Measurements from ENCODE around the gene MTTP. TPM values are rescaled to one million over a fixed set of nuclear protein-coding genes. Genes with fewer than 3 reads are reported as not detected.

MTTP gene
- total RNA-seq, 1 donor from 2014 or later, result not detected

- no peak overlapping the region for H3K4me3 Mint-ChIP-seq (ENCODE audit: unreplicated experiment)
- peaks cover 11% of the 10 kb centered on the region for H3K27me3 Mint-ChIP-seq (ENCODE audit: low read depth)
- no peaks in the 10 kb centered on the region for H3K36me3 Mint-ChIP-seq (ENCODE audit: low read depth)
- H3K9me3 Mint-ChIP-seq (ENCODE audit: low read depth), result no peaks in the 10 kb centered on the region
- no peaks in the 10 kb centered on the region for H3K4me1 Mint-ChIP-seq (ENCODE audit: low read depth)
- no peak for DNase-seq (ENCODE audit: low spot score)
- TF ChIP-seq CTCF (IDR thresholded peaks at IDR 0.05), result no peak
- H3K27ac Mint-ChIP-seq (ENCODE audit: unreplicated experiment), result no peak overlapping the region
Measured at GRCh38 chr4:99637174-99637573, 62.5 kb downstream of the MTTP start.

DNA sequence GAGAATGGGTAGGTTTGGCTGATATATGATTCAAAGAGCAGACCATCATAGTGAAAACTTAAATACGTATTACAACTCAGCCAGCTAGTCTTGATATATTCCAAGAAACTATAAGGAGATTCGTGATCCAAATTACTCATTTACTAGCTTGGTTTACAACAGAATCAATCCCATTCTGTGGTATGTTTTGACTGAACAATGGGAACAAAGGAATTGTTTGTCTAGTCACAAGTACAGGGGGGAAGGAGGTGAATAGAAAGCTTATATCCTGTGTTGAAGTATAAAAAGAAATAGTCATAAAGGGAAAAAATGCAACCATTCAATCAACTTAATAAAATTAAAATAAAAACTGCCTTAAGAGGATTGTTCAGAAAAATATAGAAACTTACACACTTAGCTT, 66.1 kb downstream of the MTTP start:
- H3K27ac Mint-ChIP-seq (ENCODE audit: unreplicated experiment), result no peak overlapping the region
- no peak for DNase-seq (ENCODE audit: low spot score)
- no peaks in the 10 kb centered on the region for H3K9me3 Mint-ChIP-seq (ENCODE audit: low read depth)
- TF ChIP-seq CTCF (IDR thresholded peaks at IDR 0.05), result no peak
- no peaks in the 10 kb centered on the region for H3K36me3 Mint-ChIP-seq (ENCODE audit: low read depth)
- H3K4me1 Mint-ChIP-seq (ENCODE audit: low read depth), result no peaks in the 10 kb centered on the region
- peaks cover 14% of the 10 kb centered on the region for H3K27me3 Mint-ChIP-seq (ENCODE audit: low read depth)
- H3K4me3 Mint-ChIP-seq (ENCODE audit: unreplicated experiment), result no peak overlapping the region

- H3K27ac Mint-ChIP-seq (ENCODE audit: unreplicated experiment), result no peak overlapping the region
- H3K9me3 Mint-ChIP-seq (ENCODE audit: low read depth), result no peaks in the 10 kb centered on the region
- no peak overlapping the region for H3K4me3 Mint-ChIP-seq (ENCODE audit: unreplicated experiment)
- peaks cover 19% of the 10 kb centered on the region for H3K27me3 Mint-ChIP-seq (ENCODE audit: low read depth)
- no peak for TF ChIP-seq CTCF (IDR thresholded peaks at IDR 0.05)
- H3K4me1 Mint-ChIP-seq (ENCODE audit: low read depth), result no peaks in the 10 kb centered on the region
- H3K36me3 Mint-ChIP-seq (ENCODE audit: low read depth), result no peaks in the 10 kb centered on the region
- no peak for DNase-seq (ENCODE audit: low spot score)
Measured at GRCh38 chr4:99642725-99643489, 68.3 kb downstream of the MTTP start.

DNA sequence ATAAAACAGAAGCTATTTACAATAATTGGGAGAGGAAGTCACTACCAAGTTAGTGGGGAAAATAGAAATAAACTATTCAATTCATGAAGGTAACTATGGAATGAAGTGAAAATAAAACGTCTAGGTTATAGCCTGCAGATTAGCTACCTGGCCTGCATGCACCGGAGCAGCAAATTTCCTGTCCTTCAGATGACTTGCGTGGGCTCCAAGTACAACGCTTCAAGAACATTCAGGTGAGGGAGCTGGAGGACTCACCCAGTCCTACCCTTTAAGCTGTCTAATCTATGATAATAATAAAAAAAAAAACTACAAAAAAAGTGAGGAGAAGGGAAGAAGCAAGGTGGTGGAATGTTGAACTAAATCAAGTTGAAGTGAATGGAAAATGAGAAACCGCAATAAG, 69.8 kb downstream of the MTTP start:
- no peak for DNase-seq (ENCODE audit: low spot score)
- H3K27ac Mint-ChIP-seq (ENCODE audit: unreplicated experiment), result no peak overlapping the region
- H3K4me3 Mint-ChIP-seq (ENCODE audit: unreplicated experiment), result no peak overlapping the region
- H3K4me1 Mint-ChIP-seq (ENCODE audit: low read depth), result no peaks in the 10 kb centered on the region
- H3K36me3 Mint-ChIP-seq (ENCODE audit: low read depth), result no peaks in the 10 kb centered on the region
- no peaks in the 10 kb centered on the region for H3K9me3 Mint-ChIP-seq (ENCODE audit: low read depth)
- peaks cover 25% of the 10 kb centered on the region for H3K27me3 Mint-ChIP-seq (ENCODE audit: low read depth)
- no peak for TF ChIP-seq CTCF (IDR thresholded peaks at IDR 0.05)

DNA sequence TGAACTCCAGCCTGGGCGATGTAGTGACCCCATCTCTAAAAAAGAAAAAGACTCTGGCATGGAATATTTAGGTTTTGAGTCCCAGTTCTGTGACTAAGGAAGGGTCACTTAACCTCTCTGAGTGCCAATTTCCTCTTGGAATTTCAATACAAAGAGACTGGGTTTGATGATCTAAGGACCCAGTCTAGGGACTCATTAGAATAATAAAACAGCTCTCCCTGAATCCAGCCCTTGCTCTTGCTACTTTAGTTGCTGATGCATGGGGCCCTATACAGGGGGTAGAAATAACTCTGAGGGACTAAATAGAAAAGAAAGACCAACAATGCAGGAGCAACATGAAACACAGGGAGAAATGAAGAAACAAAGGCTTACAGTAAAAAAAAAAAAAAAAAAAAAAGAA, 70.4 kb downstream of the MTTP start:
- no peak for TF ChIP-seq CTCF (IDR thresholded peaks at IDR 0.05)
- H3K9me3 Mint-ChIP-seq (ENCODE audit: low read depth), result no peaks in the 10 kb centered on the region
- no peak overlapping the region for H3K4me3 Mint-ChIP-seq (ENCODE audit: unreplicated experiment)
- no peaks in the 10 kb centered on the region for H3K4me1 Mint-ChIP-seq (ENCODE audit: low read depth)
- DNase-seq (ENCODE audit: low spot score), result no peak
- no peaks in the 10 kb centered on the region for H3K36me3 Mint-ChIP-seq (ENCODE audit: low read depth)
- H3K27ac Mint-ChIP-seq (ENCODE audit: unreplicated experiment), result no peak overlapping the region
- peaks cover 26% of the 10 kb centered on the region for H3K27me3 Mint-ChIP-seq (ENCODE audit: low read depth)
